ENCODE data around the gene IP6K3.

Gene IP6K3

DNA sequence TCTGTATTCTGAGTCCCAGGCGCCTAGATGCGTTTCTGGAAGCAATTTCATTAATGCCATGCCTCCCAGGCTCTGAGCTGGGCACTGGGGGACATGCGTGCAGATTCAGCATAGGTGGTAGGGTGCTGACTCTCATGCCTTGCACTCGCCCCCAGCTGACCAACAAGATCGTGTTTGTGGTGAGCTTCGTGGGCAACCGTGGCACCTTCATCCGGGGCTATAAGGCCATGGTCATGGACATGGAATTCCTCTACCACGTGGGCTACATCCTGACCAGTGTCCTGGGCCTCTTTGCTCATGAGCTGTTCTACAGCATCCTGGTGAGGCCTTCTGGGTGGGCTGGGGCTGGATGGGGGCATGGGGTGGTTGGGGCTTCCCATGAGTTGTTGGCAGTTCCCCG lies 56.8 kb downstream of the IP6K3 start:
- no peak overlapping the region for H3K27ac ChIP-seq (ENCODE audit: low read length)
- H3K27me3 ChIP-seq (ENCODE audit: low read depth, low read length) = no peaks in the 10 kb centered on the region
- no peak overlapping the region for H3K4me2 ChIP-seq (ENCODE audit: low read length)
- no peaks in the 10 kb centered on the region for H4K20me1 ChIP-seq (ENCODE audit: insufficient read depth, low read length)
- TF ChIP-seq, protein P1, sequence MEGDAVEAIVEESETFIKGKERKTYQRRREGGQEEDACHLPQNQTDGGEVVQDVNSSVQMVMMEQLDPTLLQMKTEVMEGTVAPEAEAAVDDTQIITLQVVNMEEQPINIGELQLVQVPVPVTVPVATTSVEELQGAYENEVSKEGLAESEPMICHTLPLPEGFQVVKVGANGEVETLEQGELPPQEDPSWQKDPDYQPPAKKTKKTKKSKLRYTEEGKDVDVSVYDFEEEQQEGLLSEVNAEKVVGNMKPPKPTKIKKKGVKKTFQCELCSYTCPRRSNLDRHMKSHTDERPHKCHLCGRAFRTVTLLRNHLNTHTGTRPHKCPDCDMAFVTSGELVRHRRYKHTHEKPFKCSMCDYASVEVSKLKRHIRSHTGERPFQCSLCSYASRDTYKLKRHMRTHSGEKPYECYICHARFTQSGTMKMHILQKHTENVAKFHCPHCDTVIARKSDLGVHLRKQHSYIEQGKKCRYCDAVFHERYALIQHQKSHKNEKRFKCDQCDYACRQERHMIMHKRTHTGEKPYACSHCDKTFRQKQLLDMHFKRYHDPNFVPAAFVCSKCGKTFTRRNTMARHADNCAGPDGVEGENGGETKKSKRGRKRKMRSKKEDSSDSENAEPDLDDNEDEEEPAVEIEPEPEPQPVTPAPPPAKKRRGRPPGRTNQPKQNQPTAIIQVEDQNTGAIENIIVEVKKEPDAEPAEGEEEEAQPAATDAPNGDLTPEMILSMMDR (IDR thresholded peaks at IDR 0.05; ENCODE audit: low read depth, low read length) = no peak
- TF ChIP-seq EZH2phosphoT487 (IDR thresholded peaks at IDR 0.05; ENCODE audit: low read depth) = no peak
- H2AFZ ChIP-seq (ENCODE audit: low read depth, low read length) = no peak overlapping the region
- no peaks in the 10 kb centered on the region for H3K4me1 ChIP-seq (ENCODE audit: low read length)
- H3K4me3 ChIP-seq (ENCODE audit: low read length) = no peak overlapping the region
- H3K9ac ChIP-seq (ENCODE audit: low read length) = no peak overlapping the region
- no peaks in the 10 kb centered on the region for H3K79me2 ChIP-seq (ENCODE audit: low read length)
- H3K36me3 ChIP-seq (replicated peaks; ENCODE audit: low read depth, low read length) = no peaks in the 10 kb centered on the region
- no peaks in the 10 kb centered on the region for H3K9me3 ChIP-seq (ENCODE audit: insufficient read depth, low read length)

DNA sequence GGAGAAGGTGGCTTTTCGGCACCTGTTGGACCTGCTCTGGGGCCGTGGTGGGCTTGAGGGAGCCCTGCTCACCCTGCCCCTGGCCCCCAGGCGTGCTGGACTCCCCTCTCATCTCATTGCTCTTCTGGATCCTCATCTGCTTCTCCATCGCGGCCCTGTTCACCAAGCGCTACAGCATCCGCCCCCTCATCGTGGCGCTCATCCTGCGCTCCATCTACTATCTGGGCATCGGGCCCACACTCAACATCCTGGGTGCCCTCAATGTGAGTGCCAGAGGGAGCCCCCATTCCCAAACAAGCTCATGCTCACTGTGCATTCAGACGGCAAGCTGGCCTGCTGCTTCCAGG lies 57.6 kb downstream of the IP6K3 start:
- H3K4me3 ChIP-seq (ENCODE audit: low read length) = no peak overlapping the region
- no peaks in the 10 kb centered on the region for H3K79me2 ChIP-seq (ENCODE audit: low read length)
- no peaks in the 10 kb centered on the region for H3K9me3 ChIP-seq (ENCODE audit: insufficient read depth, low read length)
- no peak overlapping the region for H3K9ac ChIP-seq (ENCODE audit: low read length)
- H4K20me1 ChIP-seq (ENCODE audit: insufficient read depth, low read length) = no peaks in the 10 kb centered on the region
- TF ChIP-seq, protein P1 (IDR thresholded peaks at IDR 0.05; ENCODE audit: low read depth, low read length) = no peak
- no peak for TF ChIP-seq EZH2phosphoT487 (IDR thresholded peaks at IDR 0.05; ENCODE audit: low read depth)
- H2AFZ ChIP-seq (ENCODE audit: low read depth, low read length) = no peak overlapping the region
- H3K4me2 ChIP-seq (ENCODE audit: low read length) = no peak overlapping the region
- no peaks in the 10 kb centered on the region for H3K27me3 ChIP-seq (ENCODE audit: low read depth, low read length)
- no peaks in the 10 kb centered on the region for H3K36me3 ChIP-seq (replicated peaks; ENCODE audit: low read depth, low read length)
- no peaks in the 10 kb centered on the region for H3K4me1 ChIP-seq (ENCODE audit: low read length)
- H3K27ac ChIP-seq (ENCODE audit: low read length) = no peak overlapping the region

DNA sequence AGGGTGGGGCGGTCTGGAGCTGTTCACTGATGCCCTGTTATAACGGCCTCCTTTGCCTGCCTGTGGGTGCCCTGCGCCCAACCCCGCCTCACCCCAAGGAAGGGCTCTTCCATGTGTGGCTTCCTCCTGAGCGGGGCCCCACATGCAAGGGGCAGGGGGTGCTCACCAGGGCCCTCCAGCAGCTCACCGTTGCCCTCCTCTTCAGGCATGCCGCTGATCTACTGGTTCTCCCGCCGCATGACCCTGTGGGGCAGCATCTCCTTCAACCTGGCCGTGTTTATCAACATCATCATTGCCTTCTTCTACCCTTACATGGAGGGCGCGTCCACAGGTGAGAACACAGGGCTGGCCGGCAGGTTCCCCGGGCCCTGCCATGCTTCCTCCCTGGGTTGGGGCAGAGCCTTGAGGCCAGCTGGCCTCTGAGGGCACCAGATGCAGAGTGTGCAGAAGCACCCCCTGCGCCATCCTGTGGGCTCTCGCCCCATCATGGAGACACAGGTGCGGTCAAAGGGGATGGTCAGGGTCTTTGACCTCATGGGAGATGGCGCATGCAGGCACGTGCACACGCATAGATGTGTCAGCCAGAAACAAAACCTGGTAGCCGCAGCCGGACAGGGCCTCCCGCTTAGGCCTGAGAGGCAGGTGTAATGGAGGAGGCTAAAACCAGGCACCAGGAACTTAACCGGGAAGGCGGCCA lies 58.1 kb downstream of the IP6K3 start:
- no peaks in the 10 kb centered on the region for H3K36me3 ChIP-seq (replicated peaks; ENCODE audit: low read depth, low read length)
- H2AFZ ChIP-seq (ENCODE audit: low read depth, low read length) = no peak overlapping the region

DNA sequence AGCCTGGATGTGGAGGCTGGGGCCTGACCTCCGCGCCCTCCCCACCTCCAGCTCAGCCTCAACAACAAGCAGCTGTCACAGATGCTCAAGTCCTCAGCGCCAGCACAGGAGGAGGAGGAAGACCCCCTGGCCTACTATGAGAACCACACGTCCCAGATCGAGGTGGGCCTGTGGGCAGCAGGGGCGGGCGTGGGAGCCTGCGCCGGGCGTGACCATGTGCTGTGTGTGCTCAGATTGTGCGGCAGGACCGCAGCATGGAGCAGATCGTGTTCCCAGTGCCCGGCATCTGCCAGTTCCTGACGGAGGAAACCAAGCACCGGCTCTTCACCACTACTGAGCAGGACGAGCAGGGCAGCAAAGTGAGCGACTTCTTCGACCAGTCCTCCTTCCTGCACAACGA lies 58.7 kb downstream of the IP6K3 start:
- Histone ChIP-seq H4K20me1 (ENCODE audit: insufficient read depth, low read length) (no peaks in the 10 kb centered on the region), H3K9ac (ENCODE audit: low read length) (no peak overlapping the region), H3K27ac (ENCODE audit: low read length) (no peak overlapping the region), H3K36me3 (replicated peaks; ENCODE audit: low read depth, low read length) (no peaks in the 10 kb centered on the region), H3K9me3 (ENCODE audit: insufficient read depth, low read length) (no peaks in the 10 kb centered on the region), H3K4me1 (ENCODE audit: low read length) (no peaks in the 10 kb centered on the region), H3K4me3 (ENCODE audit: low read length) (no peak overlapping the region), H2AFZ (ENCODE audit: low read depth, low read length) (no peak overlapping the region), H3K79me2 (ENCODE audit: low read length) (no peaks in the 10 kb centered on the region), H3K27me3 (ENCODE audit: low read depth, low read length) (no peaks in the 10 kb centered on the region), H3K4me2 (ENCODE audit: low read length) (no peak overlapping the region)
- no peak for TF ChIP-seq EZH2phosphoT487 (IDR thresholded peaks at IDR 0.05; ENCODE audit: low read depth)
- TF ChIP-seq, protein P1 (IDR thresholded peaks at IDR 0.05; ENCODE audit: low read depth, low read length) = no peak

More for the DNA sequence above, 58.1 kb downstream of the IP6K3 start:
- H3K79me2 ChIP-seq (ENCODE audit: low read length) = no peaks in the 10 kb centered on the region
- H3K4me3 ChIP-seq (ENCODE audit: low read length) = no peak overlapping the region
- no peaks in the 10 kb centered on the region for H3K9me3 ChIP-seq (ENCODE audit: insufficient read depth, low read length)
- H3K27me3 ChIP-seq (ENCODE audit: low read depth, low read length) = no peaks in the 10 kb centered on the region
- H3K27ac ChIP-seq (ENCODE audit: low read length) = no peak overlapping the region
- no peaks in the 10 kb centered on the region for H4K20me1 ChIP-seq (ENCODE audit: insufficient read depth, low read length)
- no peaks in the 10 kb centered on the region for H3K4me1 ChIP-seq (ENCODE audit: low read length)
- H3K9ac ChIP-seq (ENCODE audit: low read length) = no peak overlapping the region
- no peak overlapping the region for H3K4me2 ChIP-seq (ENCODE audit: low read length)
- no peak for TF ChIP-seq EZH2phosphoT487 (IDR thresholded peaks at IDR 0.05; ENCODE audit: low read depth)
- TF ChIP-seq, protein P1 (IDR thresholded peaks at IDR 0.05; ENCODE audit: low read depth, low read length) = no peak

Data from OCI-LY3 (cell line).